GM21786 (cell line): ENCODE measurements around the gene ABCG1.

Experiments used
- ATAC-seq: cut with Tn5 transposase; IDR thresholded peaks from one replicate; pipeline ENCODE4 v1.9.1; 2021; ENCODE audit not compliant: unreplicated experiment

ABCG1 gene

GRCh38 chr21:42266971-42267556 lies 48.1 kb downstream of the ABCG1 start:
- ATAC-seq = no peak

DNA sequence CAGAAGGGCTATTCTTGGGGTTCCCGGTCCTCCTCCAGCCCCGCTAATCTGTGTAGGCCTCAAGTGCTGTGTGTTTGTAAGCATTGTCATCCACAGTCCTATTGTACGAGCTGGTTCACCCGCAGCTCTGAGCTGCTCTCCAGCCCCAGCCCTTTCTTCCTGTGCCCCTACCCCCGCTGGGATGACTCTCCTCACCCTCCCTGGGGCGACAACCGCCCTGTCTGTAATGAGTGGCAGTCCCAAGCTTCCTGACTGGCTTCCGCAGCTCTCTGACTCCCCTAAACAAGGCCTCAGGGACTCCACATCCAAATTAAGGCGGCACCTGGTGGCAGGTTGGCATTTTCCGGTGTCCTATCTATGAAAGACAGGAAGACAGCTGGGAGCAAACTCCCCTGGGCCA lies 50.4 kb downstream of the ABCG1 start:
- no peak for ATAC-seq

DNA sequence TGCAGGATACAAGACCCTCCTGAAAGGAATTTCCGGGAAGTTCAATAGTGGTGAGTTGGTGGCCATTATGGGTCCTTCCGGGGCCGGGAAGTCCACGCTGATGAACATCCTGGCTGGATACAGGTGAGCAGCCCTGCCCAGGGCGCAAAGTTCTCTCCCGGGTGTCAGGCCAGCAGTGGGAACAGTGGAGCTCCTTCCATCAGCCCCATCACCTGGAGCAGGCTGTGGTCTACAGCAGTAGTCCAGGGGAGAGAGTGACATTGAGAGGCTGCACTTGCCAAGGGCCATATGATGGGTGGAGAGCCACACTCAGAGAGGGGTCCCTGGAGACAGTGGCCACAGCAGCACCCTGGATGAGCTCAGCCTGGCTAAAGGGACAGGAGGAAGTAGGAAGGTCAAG lies 52.1 kb downstream of the ABCG1 start:
- no peak for ATAC-seq

DNA sequence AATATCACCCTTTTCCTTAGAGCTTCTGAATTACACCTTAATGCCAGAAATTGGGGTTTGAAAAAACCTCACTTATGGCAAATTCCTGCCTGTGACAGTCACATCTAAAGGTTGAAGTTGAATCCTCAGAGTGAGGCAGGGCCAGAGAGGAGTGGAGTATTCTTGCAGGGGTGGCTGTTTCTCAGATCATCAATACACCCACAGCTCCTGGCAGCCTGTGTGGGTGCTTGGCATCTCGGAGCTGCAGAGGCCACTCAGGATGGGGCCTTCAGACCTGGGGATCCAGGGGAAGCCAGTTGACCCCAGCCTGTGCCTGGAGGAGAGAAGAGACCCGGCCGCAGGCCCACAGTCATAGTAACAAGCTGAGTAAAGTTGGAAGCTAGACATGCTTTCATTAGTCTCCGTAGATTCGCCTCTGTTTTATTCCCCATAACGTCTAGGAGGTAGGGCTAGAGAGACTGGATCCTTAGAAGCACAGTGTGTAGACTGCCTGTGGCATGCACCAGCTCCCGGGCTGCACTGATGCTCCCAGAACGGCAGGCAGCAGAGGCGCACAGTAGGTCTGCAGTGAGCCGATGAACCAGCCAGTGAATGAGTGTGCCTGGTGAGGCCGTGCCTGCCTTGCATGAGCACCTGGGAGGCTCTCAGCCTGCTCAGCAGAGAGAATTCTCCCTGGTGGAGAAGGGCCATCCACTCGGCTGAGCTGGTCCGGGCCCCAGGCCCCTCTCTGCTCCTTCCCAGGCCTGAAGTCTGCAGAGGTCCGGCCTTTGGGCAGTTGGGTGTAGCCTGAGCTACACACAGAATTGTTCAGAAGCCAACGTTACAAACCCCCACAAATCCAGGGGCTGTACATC lies 53.4 kb downstream of the ABCG1 start:
- ATAC-seq = no peak

- no peak for ATAC-seq
Observed at GRCh38 chr21:42272984-42273600, 54.2 kb downstream of the ABCG1 start.

- ATAC-seq = no peak
Observed at GRCh38 chr21:42276076-42276475, 57.1 kb downstream of the ABCG1 start.

- no peak for ATAC-seq
Observed at GRCh38 chr21:42276526-42277154, 57.7 kb downstream of the ABCG1 start.

DNA sequence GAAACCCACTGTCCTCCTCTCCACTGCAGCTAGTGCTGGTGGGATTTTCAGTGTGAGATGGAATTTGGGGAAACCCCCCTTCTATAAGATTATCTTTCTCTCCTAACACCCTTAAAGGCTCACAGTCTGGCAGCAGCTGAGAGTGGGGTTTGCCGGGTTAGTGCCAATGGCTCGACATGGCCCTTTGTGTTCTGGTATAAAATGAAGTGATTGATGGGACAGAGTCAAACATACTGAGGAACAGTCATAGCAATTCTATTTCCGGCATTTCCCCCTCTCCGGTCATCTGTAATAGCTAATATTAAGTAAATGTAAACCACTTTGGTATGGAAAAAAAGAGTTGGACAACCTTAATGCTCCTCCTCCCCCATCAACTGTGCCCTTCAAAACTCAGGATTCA lies 58.7 kb downstream of the ABCG1 start:
- no peak for ATAC-seq

DNA sequence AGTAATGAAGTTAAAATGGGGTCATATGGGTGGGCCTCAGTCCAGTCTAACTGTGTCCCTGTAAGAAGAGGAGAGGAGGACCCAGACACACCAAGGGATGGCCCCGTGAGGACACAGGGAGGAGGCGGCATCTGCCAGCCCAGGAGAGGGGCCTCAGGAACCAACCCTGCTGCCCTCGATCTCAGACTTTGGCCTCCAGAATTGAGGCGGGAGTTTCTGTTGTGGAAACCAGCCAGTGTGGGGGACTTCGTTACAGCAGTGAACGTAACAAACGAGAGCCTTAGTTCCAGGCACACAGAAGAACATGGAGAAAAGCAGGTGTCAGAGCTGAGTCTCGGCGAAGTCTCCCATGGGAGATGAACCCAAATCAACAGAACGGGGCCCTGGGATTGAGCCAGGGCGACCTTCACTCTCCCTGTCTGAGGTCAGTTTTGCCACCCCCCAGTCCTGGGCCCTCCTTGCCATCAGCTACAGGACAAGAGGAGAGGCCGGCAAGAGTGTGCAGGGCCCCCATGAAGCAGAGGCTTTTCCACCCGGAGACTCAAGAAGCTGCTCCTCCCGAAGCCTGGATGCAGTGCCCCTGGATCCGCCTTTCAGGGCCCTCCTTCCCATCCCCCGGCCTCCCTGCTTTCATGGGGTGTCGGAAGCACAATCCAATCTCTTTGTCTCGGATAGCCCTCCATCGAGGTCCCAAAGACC lies 59.7 kb downstream of the ABCG1 start:
- ATAC-seq = no peak

GRCh38 chr21:42279341-42279871 lies 60.5 kb downstream of the ABCG1 start:
- no peak for ATAC-seq

GRCh38 chr21:42279888-42280287 lies 60.9 kb downstream of the ABCG1 start:
- no peak for ATAC-seq

DNA sequence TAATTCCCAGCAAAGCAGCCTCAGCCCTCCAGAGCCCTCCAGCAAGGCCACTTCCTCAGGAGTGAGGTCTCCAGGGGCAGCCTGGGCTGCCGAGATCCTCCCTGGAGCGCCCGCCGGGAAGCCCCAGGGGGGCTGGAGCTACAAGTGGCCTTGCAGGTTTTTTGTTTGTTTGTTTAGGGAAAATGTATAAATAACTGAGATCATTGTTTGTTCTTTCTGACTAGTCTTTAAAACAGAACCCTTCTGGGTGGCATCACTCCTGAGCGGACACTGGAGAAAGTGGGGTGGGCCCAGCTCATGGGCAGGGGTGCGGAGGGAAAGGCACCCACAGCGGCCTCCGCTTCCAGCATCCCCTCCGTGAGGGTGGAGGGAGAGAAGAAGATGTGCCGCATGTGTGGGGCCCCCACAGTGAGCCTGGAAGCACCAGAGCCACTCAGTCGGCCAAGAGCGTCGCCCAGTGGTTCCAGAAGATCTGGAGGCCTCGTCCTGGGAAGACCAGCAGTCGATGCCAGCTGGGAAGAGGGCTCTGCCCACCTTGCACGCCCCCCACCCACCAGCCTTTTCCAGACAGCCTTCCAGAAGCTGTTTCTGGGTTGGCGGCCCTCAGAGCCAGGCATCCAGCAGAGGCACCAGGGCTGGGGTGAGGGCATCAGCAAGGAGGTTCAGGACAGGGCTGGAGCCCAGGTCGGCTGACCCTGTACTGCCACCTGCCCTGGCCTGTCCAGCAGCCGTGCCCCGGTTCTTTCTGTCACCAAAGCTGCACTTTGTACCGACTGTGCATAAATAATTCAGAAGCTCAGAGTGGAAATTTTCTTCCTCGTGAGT lies 61.6 kb downstream of the ABCG1 start:
- no peak for ATAC-seq

DNA sequence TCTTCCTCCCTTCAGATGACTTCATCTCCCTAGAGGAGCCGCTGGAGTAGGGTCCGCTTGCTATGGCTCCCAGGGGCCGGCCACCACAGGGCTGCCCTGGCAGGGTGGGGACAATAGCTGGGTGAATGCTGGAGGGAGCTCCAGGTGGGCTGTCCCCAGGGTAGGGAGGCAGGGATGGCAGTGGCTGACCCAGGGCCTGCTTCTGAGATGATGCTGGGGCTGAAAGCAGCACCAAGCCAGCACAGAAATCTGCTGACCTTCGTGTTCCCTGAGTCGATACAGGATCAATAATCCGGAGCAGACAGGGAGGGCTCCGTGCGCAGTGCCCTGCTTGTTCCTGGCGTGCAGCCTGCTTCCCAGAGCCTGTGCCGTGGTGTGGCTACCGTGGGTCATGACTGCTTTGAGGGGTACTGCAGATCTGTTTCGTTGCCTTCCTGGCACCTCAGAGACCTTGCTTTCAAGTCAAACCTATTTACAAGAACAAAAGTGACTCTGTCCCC lies 62.3 kb downstream of the ABCG1 start:
- no peak for ATAC-seq

DNA sequence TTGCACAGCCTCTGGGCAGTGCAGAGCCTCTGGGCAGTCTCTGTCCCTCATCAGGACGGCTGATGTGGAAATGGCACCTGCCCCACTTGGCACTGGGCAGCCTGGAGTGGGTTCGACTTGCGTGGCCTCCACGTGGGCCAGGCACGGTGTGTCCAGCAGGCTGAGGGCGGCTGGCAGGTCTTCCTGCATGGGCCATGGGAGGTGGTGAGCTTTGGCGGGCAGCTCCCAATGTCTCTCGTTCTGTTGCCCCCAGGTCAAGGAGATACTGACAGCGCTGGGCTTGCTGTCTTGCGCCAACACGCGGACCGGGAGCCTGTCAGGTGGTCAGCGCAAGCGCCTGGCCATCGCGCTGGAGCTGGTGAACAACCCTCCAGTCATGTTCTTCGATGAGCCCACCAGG lies 63.1 kb downstream of the ABCG1 start:
- ATAC-seq = no peak

DNA sequence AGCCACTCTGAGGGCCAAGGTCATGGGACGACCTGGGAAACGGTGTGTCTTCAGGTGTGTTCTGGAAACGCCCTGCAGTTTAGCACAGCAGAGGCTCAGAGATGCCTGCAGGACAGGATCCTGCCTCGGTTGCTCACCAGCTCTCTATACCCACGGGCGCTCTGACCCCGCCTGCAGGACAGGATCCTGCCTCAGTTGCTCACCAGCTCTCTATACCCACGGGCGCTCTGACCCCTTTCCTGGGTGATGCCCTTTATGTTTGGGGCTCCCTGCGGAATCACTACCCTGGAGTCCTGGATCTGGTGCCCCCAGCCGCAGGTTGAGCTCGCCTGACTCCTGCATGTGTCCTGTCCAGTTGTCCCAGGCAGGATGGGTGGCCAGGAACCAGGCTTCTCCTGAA lies 63.8 kb downstream of the ABCG1 start:
- no peak for ATAC-seq

- no peak for ATAC-seq
Observed at GRCh38 chr21:42285569-42286245, 66.8 kb downstream of the ABCG1 start.

- ATAC-seq = peak; percentile 47
Observed at GRCh38 chr21:42286416-42286815, 67.5 kb downstream of the ABCG1 start.

DNA sequence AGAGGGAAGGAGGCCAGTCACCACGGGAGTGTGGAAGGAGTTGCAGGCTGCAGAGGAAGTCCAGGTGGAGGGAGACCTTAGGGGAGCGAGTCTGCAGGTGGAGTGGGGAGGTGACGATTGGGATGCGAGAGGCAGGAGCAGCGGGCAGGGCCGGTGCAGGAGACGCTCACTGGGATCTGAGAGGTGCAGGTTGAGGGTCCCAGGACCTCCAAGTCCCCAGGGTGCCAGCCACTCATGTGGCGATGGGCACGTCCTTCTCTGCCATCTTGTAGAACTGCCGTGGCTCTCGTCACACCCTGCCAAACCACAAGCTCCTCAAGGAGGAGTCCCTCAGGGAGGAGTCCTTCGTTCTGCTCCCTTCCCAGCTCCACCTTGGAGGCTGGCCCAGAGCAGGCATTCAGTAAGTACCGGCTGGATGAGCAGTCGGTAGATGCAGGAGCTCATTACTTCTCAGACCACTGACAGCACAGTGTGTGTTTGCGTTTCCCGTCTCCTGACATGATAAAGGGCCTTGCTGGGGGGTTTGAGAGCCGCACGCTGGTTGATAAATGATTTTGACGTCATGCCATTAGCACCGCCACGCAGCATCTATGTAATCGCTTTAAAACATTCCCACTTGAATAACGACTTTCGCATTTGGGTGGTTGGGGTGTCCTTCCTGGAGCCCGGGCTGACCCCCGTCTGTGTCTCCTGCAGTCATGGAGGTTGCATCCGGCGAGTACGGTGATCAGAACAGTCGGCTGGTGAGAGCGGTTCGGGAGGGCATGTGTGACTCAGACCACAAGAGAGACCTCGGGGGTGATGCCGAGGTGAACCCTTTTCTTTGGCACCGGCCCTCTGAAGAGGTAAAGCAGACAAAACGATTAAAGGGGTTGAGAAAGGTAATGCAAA lies 68.5 kb downstream of the ABCG1 start:
- ATAC-seq = no peak
